Testis (tissue), 3 donors: ENCODE data around the gene NCR3LG1. TPM values are rescaled to one million over a fixed set of nuclear protein-coding genes. Genes with fewer than 3 reads are reported as not detected.

Experiments
- DNase-seq: peaks from one replicate; pipeline ENCODE4 v3.0.0-alpha.2; 2019
- H3K27ac ChIP-seq, 2 donors: fragments of 200-600 bp; sonication (generic); one replicate each; pipeline ENCODE4 v1.5.1; 2019
- H3K27me3 ChIP-seq: fragments of 200-600 bp; sonication (generic); one replicate; pipeline ENCODE4 v1.5.1; 2019
- H3K36me3 ChIP-seq: fragments of 200-600 bp; sonication (generic); one replicate; pipeline ENCODE4 v1.5.1; 2017; ENCODE audit warnings: low read depth; ENCODE audit errors: missing control alignments
- H3K4me1 ChIP-seq: fragments of 200-600 bp; sonication (generic); one replicate; pipeline ENCODE4 v1.5.1; 2019
- H3K4me3 ChIP-seq, 2 donors: fragments of 200-600 bp; sonication (generic); one replicate each; pipeline ENCODE4 v1.5.1; 2017 to 2019
- H3K9me3 ChIP-seq: fragments of 200-600 bp; sonication (generic); one replicate; pipeline ENCODE4 v1.5.1; 2017
- CTCF ChIP-seq, 3 experiments: fragments of 450-650 bp in 2 of 3; fragments of 200-600 bp in 1 of 3; sonication (generic) in 1 of 3; IDR thresholded peaks; one replicate each; pipeline ENCODE4 v1.5.1; 2016 to 2019; ENCODE audit warnings: antibody characterized with exemption in 3 of 3, mild to moderate bottlenecking in 2 of 3, moderate library complexity in 1 of 3
- POLR2A ChIP-seq: fragments of 450-650 bp; IDR thresholded peaks from one replicate; pipeline ENCODE4 v1.6.1; 2017; ENCODE audit warnings: antibody characterized with exemption, mild to moderate bottlenecking, moderate library complexity
- WGBS, 2 donors: methylation state at CpG; one replicate each; pipeline ENCODE4 v1.1.5; 2018; 5-methylcytosine and 5-hydroxymethylcytosine counted together
- intact Hi-C: fragments of 100-400 bp; cut with DNase I; formaldehyde crosslinking; loops from one replicate; pipeline ENCODE4 v1.15.1; 2023; ENCODE audit warnings: low total_unique reads
- polyA plus RNA-seq: library from polyadenylated mRNA; stranded (reverse); fragments of 350-450 nt; fragmentation: Illumina TruSeq; extraction: RNeasy Lipid Tissue Mini Kit (QIAGEN cat#74804); gene quantifications from one replicate; pipeline ENCODE4 v1.2.3, GENCODE V29; 2014; ENCODE audit warnings: low read depth, low replicate concordance; ENCODE audit not compliant: insufficient read depth
- total RNA-seq, 2 donors: library from RNA; depleted of rRNA; stranded (reverse); fragments of >200 nt; gene quantifications; one replicate each; pipeline ENCODE4 v1.2.3, GENCODE V29; 2016

Gene NCR3LG1
- total and polyA plus RNA-seq, 3 donors from 2014 or later = 5.0 to 10.0 (median 9.3) TPM

- Histone ChIP-seq H3K4me3 (no peak overlapping the region), H3K9me3 (no peaks in the 10 kb centered on the region), H3K36me3 (no peaks in the 10 kb centered on the region), H3K27ac (no peak overlapping the region), H3K4me1 (peaks cover 3% of the 10 kb centered on the region), H3K27me3 (no peaks in the 10 kb centered on the region)
- TF ChIP-seq CTCF (IDR thresholded peaks at IDR 0.05) (no peak), POLR2A (no peak)
- WGBS, 2 donors = 71 to 79% methylated on average over 6 of the region's 6 CpGs
- intact Hi-C loops = no loop called here
- no peak for DNase-seq
Observed at GRCh38 chr11:17415523-17416104, 64.0 kb downstream of the NCR3LG1 start.

GRCh38 chr11:17416492-17416891, 64.9 kb downstream of the NCR3LG1 start:
- DNase-seq = no peak
- Histone ChIP-seq H3K9me3 (no peaks in the 10 kb centered on the region), H3K4me3 (no peak overlapping the region), H3K27me3 (no peaks in the 10 kb centered on the region), H3K4me1 (no peaks in the 10 kb centered on the region), H3K36me3 (no peaks in the 10 kb centered on the region), H3K27ac (no peak overlapping the region)
- intact Hi-C loops = no loop called here
- 69 to 82% methylated on average over 2 of the region's 2 CpGs for WGBS, 2 donors
- TF ChIP-seq CTCF (IDR thresholded peaks at IDR 0.05) = no peak

- intact Hi-C loops = no loop called here
- H3K36me3 ChIP-seq = no peaks in the 10 kb centered on the region
- no peaks in the 10 kb centered on the region for H3K27me3 ChIP-seq
- no peaks in the 10 kb centered on the region for H3K4me1 ChIP-seq
- no peaks in the 10 kb centered on the region for H3K9me3 ChIP-seq
- TF ChIP-seq POLR2A = no peak
- TF ChIP-seq CTCF (IDR thresholded peaks at IDR 0.05) = no peak
- DNase-seq = no peak
- WGBS, 2 donors = 46 to 76% methylated on average over 2 of the region's 2 CpGs
- H3K27ac ChIP-seq = no peak overlapping the region
- no peak overlapping the region for H3K4me3 ChIP-seq
Observed at GRCh38 chr11:17418444-17419081, 67.0 kb downstream of the NCR3LG1 start.

GRCh38 chr11:17421781-17422180, 70.2 kb downstream of the NCR3LG1 start:
- Histone ChIP-seq H3K9me3 (no peaks in the 10 kb centered on the region), H3K4me3 (no peak overlapping the region), H3K36me3 (no peaks in the 10 kb centered on the region), H3K4me1 (no peaks in the 10 kb centered on the region), H3K27me3 (no peaks in the 10 kb centered on the region), H3K27ac (no peak overlapping the region)
- TF ChIP-seq POLR2A = no peak
- TF ChIP-seq CTCF (IDR thresholded peaks at IDR 0.05) = no peak
- intact Hi-C loops = no loop called here
- 73 to 79% methylated on average over 4 of the region's 4 CpGs for WGBS, 2 donors
- no peak for DNase-seq
